Endothelial cell of umbilical vein (primary cell): ENCODE measurements around the gene ETV6. TPM values are rescaled to one million over a fixed set of nuclear protein-coding genes. Genes with fewer than 3 reads are reported as not detected.

ENCODE experiments used
- BruUV-seq: library from RNA; stranded (reverse); fragments of 400-500 nt; replicated peaks from 2 replicates; lab custom pipeline; 2021; lab: Mats Ljungman, UMichigan
- CTCF ChIA-PET: fragments of 300-600, 350-600 bp; sonication (Branson Sonifier 250); formaldehyde crosslinking; loops from one replicate; lab custom pipeline; 2021; ENCODE audit warnings: antibody characterized with exemption, inconsistent platforms; lab: Charles Lee
- POLR2A ChIA-PET: fragments of 300-600, 350-600 bp; sonication (Branson Sonifier 250); formaldehyde crosslinking; loops from one replicate; lab custom pipeline; 2021; ENCODE audit warnings: antibody characterized with exemption, inconsistent platforms; lab: Charles Lee
- DNase-seq: peaks from one replicate; pipeline ENCODE4 v3.0.0-alpha.2; 2011; ENCODE audit warnings: low read depth, low spot score
- FAIRE-seq: peaks from 2 replicates; lab custom pipeline; 2011; peaks lifted over from hg19 to GRCh38; lab: Jason Lieb, UNC
- H2AFZ ChIP-seq: 2 replicates; pipeline ENCODE4 v1.6.0; 2012; ENCODE audit warnings: low read depth, low read length, control low read depth, inconsistent platforms
- H3K27ac ChIP-seq: 2 replicates; pipeline ENCODE4 v1.5.1; 2011; ENCODE audit warnings: low read depth, mild to moderate bottlenecking, control low read depth, low read length, moderate library complexity; ENCODE audit not compliant: insufficient read depth
- H3K27me3 ChIP-seq, 2 experiments: 2 replicates each; pipeline versions ENCODE4 v1.6.0 to v1.6.1; 2011; ENCODE audit warnings: low read length in 2 of 2, mixed read lengths in 1 of 2; ENCODE audit not compliant: control insufficient read depth in 2 of 2, insufficient read depth in 2 of 2
- H3K36me3 ChIP-seq, 2 experiments: 2 replicates in 1 of 2; 3 replicates in 1 of 2; pipeline ENCODE4 v1.5.1; 2011; ENCODE audit warnings: low read length in 2 of 2, mild to moderate bottlenecking in 1 of 2, moderate library complexity in 1 of 2; ENCODE audit not compliant: control insufficient read depth in 2 of 2, insufficient read depth in 2 of 2; ENCODE audit errors: extremely low read depth in 1 of 2
- H3K4me1 ChIP-seq: 3 replicates; pipeline ENCODE4 v1.5.1; 2011; ENCODE audit warnings: mild to moderate bottlenecking, low read length; ENCODE audit not compliant: control insufficient read depth, insufficient read depth; ENCODE audit errors: extremely low read depth
- H3K4me2 ChIP-seq: 2 replicates; pipeline ENCODE4 v1.6.1; 2011; ENCODE audit warnings: low read length, control low read depth, mixed read lengths; ENCODE audit not compliant: insufficient read depth
- H3K4me3 ChIP-seq, 3 experiments: fragments of 200-600 bp in 1 of 3; sonication (generic), shearing (Covaris generic) in 1 of 3; replicated peaks in 1 of 3; 2 replicates each; pipeline ENCODE4 v1.5.1; 2011 to 2016; ENCODE audit warnings: control low read depth in 3 of 3, low read length in 3 of 3, mild to moderate bottlenecking in 2 of 3, inconsistent platforms in 1 of 3, low read depth in 1 of 3, moderate library complexity in 1 of 3; ENCODE audit not compliant: insufficient read depth in 1 of 3
- H3K79me2 ChIP-seq: 2 replicates; pipeline ENCODE4 v1.6.0; 2012; ENCODE audit warnings: low read length, inconsistent platforms; ENCODE audit not compliant: control insufficient read depth, insufficient read depth
- H3K9ac ChIP-seq: replicated peaks from 2 replicates; pipeline ENCODE3; 2011; ENCODE audit warnings: low read length, control low read depth; ENCODE audit not compliant: insufficient read depth; ENCODE audit errors: extremely low read depth
- H3K9me1 ChIP-seq: replicated peaks from 3 replicates; pipeline ENCODE4 v1.6.0; 2011; ENCODE audit warnings: mild to moderate bottlenecking, low read length; ENCODE audit not compliant: control insufficient read depth, insufficient read depth; ENCODE audit errors: extremely low read depth
- H3K9me3 ChIP-seq: replicated peaks from 2 replicates; pipeline ENCODE4 v1.5.1; 2012; ENCODE audit warnings: low read length, inconsistent platforms; ENCODE audit not compliant: control insufficient read depth, insufficient read depth
- H4K20me1 ChIP-seq: replicated peaks from 2 replicates; pipeline ENCODE3; 2011; ENCODE audit warnings: mild to moderate bottlenecking, low read length; ENCODE audit not compliant: control insufficient read depth, insufficient read depth; ENCODE audit errors: extremely low read depth
- CTCF ChIP-seq, 2 donors: IDR thresholded peaks; 1 replicate in 1 of 2; 2 replicates in 1 of 2; pipeline ENCODE4 v1.5.1; 2011; ENCODE audit warnings: low read length in 2 of 2, mild to moderate bottlenecking in 2 of 2, moderate library complexity in 2 of 2, control low read depth in 1 of 2, inconsistent platforms in 1 of 2, low read depth in 1 of 2; ENCODE audit not compliant: insufficient read depth in 1 of 2; ENCODE audit errors: extremely low read depth in 1 of 2
- EZH2 ChIP-seq: IDR thresholded peaks from 2 replicates; pipeline ENCODE4 v1.6.1; 2012; ENCODE audit warnings: borderline replicate concordance, low read depth, mild to moderate bottlenecking, moderate library complexity, low read length, inconsistent platforms; ENCODE audit not compliant: severe bottlenecking
- FOS ChIP-seq: IDR thresholded peaks from 2 replicates; pipeline ENCODE4 v1.6.1; 2011; ENCODE audit warnings: mild to moderate bottlenecking, low read length, moderate library complexity, borderline replicate concordance; ENCODE audit not compliant: insufficient read depth
- GATA2 ChIP-seq: IDR thresholded peaks from 2 replicates; pipeline ENCODE4 v1.7.0; 2011; ENCODE audit warnings: low read depth, mild to moderate bottlenecking, moderate library complexity, mixed read lengths, low read length; ENCODE audit not compliant: insufficient read length, insufficient read depth
- JUN ChIP-seq: IDR thresholded peaks from 2 replicates; pipeline ENCODE4 v1.6.1; 2011; ENCODE audit warnings: borderline replicate concordance, low read depth; ENCODE audit not compliant: insufficient read length, insufficient read depth
- MYC ChIP-seq: IDR thresholded peaks from one replicate; pipeline ENCODE4 v1.6.1; 2011; ENCODE audit warnings: mild to moderate bottlenecking, low read depth, low read length
- POLR2A ChIP-seq: IDR thresholded peaks from 2 replicates; pipeline ENCODE4 v1.6.1; 2012; ENCODE audit warnings: low read depth, mild to moderate bottlenecking, control low read depth, low read length
- POLR2AphosphoS5 ChIP-seq: IDR thresholded peaks from 2 replicates; pipeline ENCODE4 v1.6.1; 2012; ENCODE audit warnings: low read depth, mild to moderate bottlenecking, control low read depth, low read length, moderate library complexity; ENCODE audit not compliant: insufficient read depth
- dilution Hi-C: fragments of 300-500 bp; cut with MboI; formaldehyde crosslinking; loops from one replicate; pipeline ENCODE4 v1.15.0; 2019; ENCODE audit warnings: low sequenced_read_pairs; ENCODE audit not compliant: extremely low pct_ligation_motif_present
- intact Hi-C: fragments of 100-400 bp; cut with micrococcal nuclease; formaldehyde crosslinking; loops from one replicate; pipeline ENCODE4 v1.10.0; 2022
- polyA plus RNA-seq, 4 experiments: library from polyadenylated mRNA; depleted of rRNA in 3 of 4; stranded (reverse) in 3 of 4; unstranded in 1 of 4; fragments of >200 nt; gene quantifications; 2 replicates each; pipeline versions ENCODE4 v1.2.1 to v1.2.3, GENCODE V29; 2011 to 2012; ENCODE audit warnings: missing spikeins in 1 of 4
- total RNA-seq: library from RNA; stranded (reverse); gene quantifications from 2 replicates; pipeline ENCODE4 v1.2.3, GENCODE V29; 2021
- TF ChIP-seq, protein P1 (sequence below): IDR thresholded peaks from 2 replicates; pipeline ENCODE4 v1.6.1; 2011; ENCODE audit not compliant: insufficient read depth, insufficient read length

The ETV6 gene
- total and polyA plus RNA-seq, 2 donors (not counting 3 experiments of a cell fraction or from before 2014, with no cell fraction given), result 15.9 to 57.1 TPM

GRCh38 chr12:11821386-11822080, 172.1 kb downstream of the ETV6 start:
- Histone ChIP-seq H3K9me3 (no peaks in the 10 kb centered on the region), H3K27ac (peak overlapping the region; percentile 46), H3K4me1 (peaks cover 16% of the 10 kb centered on the region), H3K9ac (no peak overlapping the region), H3K27me3 (no peaks in the 10 kb centered on the region), H4K20me1 (no peaks in the 10 kb centered on the region), H3K4me3 (no peak overlapping the region), H2AFZ (no peak overlapping the region), H3K4me2 (no peak overlapping the region), H3K36me3 (no peaks in the 10 kb centered on the region), H3K9me1 (no peaks in the 10 kb centered on the region), H3K79me2 (peaks cover 2% of the 10 kb centered on the region)
- BruUV-seq, result no TSS peak
- TF ChIP-seq JUN (no peak), POLR2AphosphoS5 (no peak), GATA2 (no peak), CTCF (IDR thresholded peaks at IDR 0.05; ENCODE audit: extremely low read depth in 1 of 2, insufficient read depth in 1 of 2, low read depth in 1 of 2, low read length in 2 of 2) (no peak), MYC (no peak), POLR2A (no peak), EZH2 (no peak), FOS (no peak)
- TF ChIP-seq, protein P1, sequence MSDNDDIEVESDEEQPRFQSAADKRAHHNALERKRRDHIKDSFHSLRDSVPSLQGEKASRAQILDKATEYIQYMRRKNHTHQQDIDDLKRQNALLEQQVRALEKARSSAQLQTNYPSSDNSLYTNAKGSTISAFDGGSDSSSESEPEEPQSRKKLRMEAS, result no peak
- intact Hi-C loops (no loop called here), dilution Hi-C loops (no loop called here)
- ChIA-PET POLR2A (no interaction called here), CTCF (interaction anchor here (1.1 to 1.6 kb wide), 3 partner anchors 13 to 212 kb away, joined by 3 to 5 read pairs (median 4); no protein-coding TSS in a partner anchor)
- DNase-seq (no peak), FAIRE-seq (no peak)
